Progenitor cell of endocrine pancreas (in vitro differentiated cells): ENCODE measurements around the gene CD63. TPM values are rescaled to one million over a fixed set of nuclear protein-coding genes. Genes with fewer than 3 reads are reported as not detected.

Source experiments
- DNase-seq: peaks from one replicate; pipeline ENCODE4 v3.0.0; 2021; ENCODE audit warnings: low spot score; ENCODE audit not compliant: unreplicated experiment
- H3K27ac Mint-ChIP-seq: 2 replicates; pipeline ENCODE4 v1.8.0; 2021; ENCODE audit warnings: mild to moderate bottlenecking, moderate library complexity, mixed read lengths
- H3K27me3 Mint-ChIP-seq: 2 replicates; pipeline ENCODE4 v1.8.0; 2021; ENCODE audit warnings: mixed read lengths
- H3K36me3 Mint-ChIP-seq: 2 replicates; pipeline ENCODE4 v1.8.0; 2022; ENCODE audit warnings: mixed read lengths; ENCODE audit not compliant: insufficient read depth
- H3K4me1 Mint-ChIP-seq: 2 replicates; pipeline ENCODE4 v1.8.0; 2021; ENCODE audit warnings: low read depth, mixed read lengths
- H3K4me3 Mint-ChIP-seq: 2 replicates; pipeline ENCODE4 v1.8.0; 2021; ENCODE audit warnings: low read depth, mild to moderate bottlenecking, moderate library complexity, mixed read lengths
- H3K9me3 Mint-ChIP-seq: 2 replicates; pipeline ENCODE4 v1.8.0; 2021; ENCODE audit warnings: low read depth, mixed read lengths
- CTCF ChIP-seq: fragments of 200-600 bp; sonication (generic); IDR thresholded peaks from one replicate; pipeline ENCODE4 v1.5.0; 2021; ENCODE audit warnings: antibody characterized with exemption, mild to moderate bottlenecking; ENCODE audit not compliant: unreplicated experiment
- total RNA-seq: library from RNA; stranded (reverse); gene quantifications from 2 replicates; pipeline ENCODE4 v1.2.1, GENCODE V29; 2021

Gene CD63
- total RNA-seq, 1 donor from 2014 or later = 407 TPM

GRCh38 chr12:55738123-55739024, 9.6 kb upstream of the CD63 start:
- Mint-ChIP-seq H3K4me1 (peaks cover 24% of the 10 kb centered on the region), H3K27me3 (peaks cover 4% of the 10 kb centered on the region), H3K9me3 (no peaks in the 10 kb centered on the region), H3K36me3 (no peaks in the 10 kb centered on the region), H3K4me3 (peak overlapping the region; percentile 78), H3K27ac (peak overlapping the region; percentile 95)
- DNase-seq = peak; percentile 58
- peak; percentile 90 for TF ChIP-seq CTCF

GRCh38 chr12:55737581-55738122, 8.8 kb upstream of the CD63 start:
- no peak for DNase-seq
- Mint-ChIP-seq H3K4me3 (peak overlapping the region; percentile 78), H3K9me3 (no peaks in the 10 kb centered on the region), H3K27me3 (peaks cover 4% of the 10 kb centered on the region), H3K4me1 (peaks cover 22% of the 10 kb centered on the region), H3K27ac (peak overlapping the region; percentile 95), H3K36me3 (no peaks in the 10 kb centered on the region)
- TF ChIP-seq CTCF = no peak

- DNase-seq = peak; percentile 49
- H3K27me3 Mint-ChIP-seq = peaks cover 3% of the 10 kb centered on the region
- peak; percentile 76 for TF ChIP-seq CTCF
- no peaks in the 10 kb centered on the region for H3K9me3 Mint-ChIP-seq
- H3K36me3 Mint-ChIP-seq = no peaks in the 10 kb centered on the region
- H3K27ac Mint-ChIP-seq = peak overlapping the region; percentile 69
- peaks cover 17% of the 10 kb centered on the region for H3K4me1 Mint-ChIP-seq
- peak overlapping the region; percentile 50 for H3K4me3 Mint-ChIP-seq
Observed at GRCh38 chr12:55736780-55737580, 8.2 kb upstream of the CD63 start.

GRCh38 chr12:55736076-55736475, 7.3 kb upstream of the CD63 start:
- H3K4me3 Mint-ChIP-seq = no peak overlapping the region
- H3K4me1 Mint-ChIP-seq = peaks cover 13% of the 10 kb centered on the region
- H3K27ac Mint-ChIP-seq = no peak overlapping the region
- H3K27me3 Mint-ChIP-seq = no peaks in the 10 kb centered on the region
- no peak for TF ChIP-seq CTCF
- H3K36me3 Mint-ChIP-seq = no peaks in the 10 kb centered on the region
- H3K9me3 Mint-ChIP-seq = no peaks in the 10 kb centered on the region
- no peak for DNase-seq

GRCh38 chr12:55734595-55734994, 5.8 kb upstream of the CD63 start:
- Mint-ChIP-seq H3K4me1 (peaks cover 23% of the 10 kb centered on the region), H3K4me3 (no peak overlapping the region), H3K36me3 (no peaks in the 10 kb centered on the region), H3K9me3 (no peaks in the 10 kb centered on the region), H3K27ac (no peak overlapping the region), H3K27me3 (peaks cover 8% of the 10 kb centered on the region)
- TF ChIP-seq CTCF = no peak
- DNase-seq = no peak
